GM12878 (cell line): ENCODE results near the gene GRAMD1B. TPM values are rescaled to one million over a fixed set of nuclear protein-coding genes. Genes with fewer than 3 reads are reported as not detected.
A peak's percentile ranks its signal among the peaks of the same experiment; 100 is the strongest.

ENCODE experiments used
- BRCA1 ChIP-seq: IDR thresholded peaks from 2 replicates; pipeline ENCODE4 v1.6.1; 2011; ENCODE audit warnings: low read depth, low read length, improper control_type of control experiment
- CBX5 ChIP-seq: sonication (generic); IDR thresholded peaks from 2 replicates; pipeline ENCODE4 v1.6.1; 2016; ENCODE audit warnings: low read depth, moderate library complexity, mild to moderate bottlenecking, inconsistent platforms
- CEBPB ChIP-seq, 2 experiments: fragments of 150-350 bp in 1 of 2; IDR thresholded peaks; 2 replicates each; pipeline ENCODE4 v1.6.1; 2012 to 2014; ENCODE audit warnings: low read depth in 2 of 2, low read length in 2 of 2, borderline replicate concordance in 1 of 2, inconsistent platforms in 1 of 2
- CHD1 ChIP-seq: IDR thresholded peaks from 2 replicates; pipeline ENCODE4 v1.6.1; 2012; ENCODE audit warnings: low read depth, low read length, improper control_type of control experiment
- DPF2 ChIP-seq: fragments of 450-650 bp; IDR thresholded peaks from 2 replicates; pipeline ENCODE4 v1.6.1; 2017; ENCODE audit warnings: mild to moderate bottlenecking
- GATAD2B ChIP-seq: fragments of 450-650 bp; conservative IDR thresholded peaks from 2 replicates; pipeline ENCODE4 v1.6.1; 2017; ENCODE audit warnings: low read depth, mild to moderate bottlenecking, moderate library complexity
- IKZF1 ChIP-seq: fragments of 450-650 bp; conservative IDR thresholded peaks from 2 replicates; pipeline ENCODE4 v1.6.1; 2017; ENCODE audit warnings: antibody characterized with exemption, mild to moderate bottlenecking
- IKZF2 ChIP-seq, 2 experiments: fragments of 450-650 bp; IDR thresholded peaks; 2 replicates each; pipeline ENCODE4 v1.6.1; 2017; ENCODE audit warnings: mild to moderate bottlenecking in 2 of 2, moderate library complexity in 2 of 2
- STAT1 ChIP-seq: fragments of 450-650 bp; conservative IDR thresholded peaks from 2 replicates; pipeline ENCODE4 v1.6.1; 2014; ENCODE audit warnings: antibody characterized with exemption, mild to moderate bottlenecking
- SUZ12 ChIP-seq: fragments of 200-600 bp; sonication (generic); IDR thresholded peaks from one replicate; pipeline ENCODE4 v1.6.1; 2018; ENCODE audit warnings: antibody characterized with exemption, mild to moderate bottlenecking; ENCODE audit not compliant: unreplicated experiment
- TAF1 ChIP-seq: IDR thresholded peaks from 2 replicates; pipeline ENCODE4 v1.6.1; 2011; ENCODE audit warnings: mild to moderate bottlenecking, low read depth, low read length, borderline replicate concordance
- ZNF24 ChIP-seq: fragments of 450-650 bp; IDR thresholded peaks from 2 replicates; pipeline ENCODE4 v1.6.1; 2017; ENCODE audit warnings: antibody characterized with exemption, mild to moderate bottlenecking
- polyA plus RNA-seq, 11 experiments: library from polyadenylated mRNA; depleted of rRNA in 4 of 11; unstranded in 6 of 11; stranded (reverse) in 5 of 11; fragments of >200 nt; fragmentation: Nextera tagmentation in 4 of 11; fragmentation: Illumina TruSeq in 1 of 11; extraction: Ambion mirVana in 4 of 11; extraction: Trizol in 1 of 11; gene quantifications; 1 replicate in 1 of 11; 2 replicates in 10 of 11; pipeline versions ENCODE4 v1.2.1 to v1.2.3, GENCODE V29; 2011 to 2016; ENCODE audit warnings: inconsistent platforms in 2 of 11, missing spikeins in 2 of 11, low read depth in 1 of 11
- total RNA-seq, 4 experiments: library from RNA; depleted of rRNA in 3 of 4; stranded (reverse); fragments of >200 nt in 3 of 4; fragmentation: Illumina TruSeq in 1 of 4; extraction: Trizol in 1 of 4; gene quantifications; 2 replicates each; pipeline versions ENCODE4 v1.2.1 to v1.2.3, GENCODE V29; 2013 to 2021
- TF ChIP-seq, protein P1 (sequence below): IDR thresholded peaks from 2 replicates; pipeline ENCODE4 v1.6.1; 2011; ENCODE audit warnings: mild to moderate bottlenecking, low read depth, low read length, moderate library complexity; ENCODE audit not compliant: insufficient replicate concordance
- TF ChIP-seq, protein P2 (sequence below): IDR thresholded peaks from 2 replicates; pipeline ENCODE4 v1.6.1; 2012; ENCODE audit warnings: low read length, inconsistent platforms
- TF ChIP-seq, protein P3 (sequence below), 3 experiments: IDR thresholded peaks in 2 of 3; conservative IDR thresholded peaks in 1 of 3; 2 replicates each; pipeline ENCODE4 v1.5.1; 2011; ENCODE audit warnings: low read depth in 3 of 3, low read length in 3 of 3, mild to moderate bottlenecking in 3 of 3, control low read depth in 2 of 3, moderate library complexity in 2 of 3, inconsistent platforms in 1 of 3, mixed read lengths in 1 of 3; ENCODE audit not compliant: control insufficient read depth in 2 of 3, insufficient read depth in 1 of 3; ENCODE audit errors: extremely low read depth in 1 of 3
- TF ChIP-seq, protein P4 (sequence below): fragments of 450-650 bp; IDR thresholded peaks from 2 replicates; pipeline ENCODE4 v1.6.1; 2017; ENCODE audit warnings: mild to moderate bottlenecking
- TF ChIP-seq, protein P5 (sequence below): fragments of 450-650 bp; IDR thresholded peaks from 2 replicates; pipeline ENCODE4 v1.6.1; 2017; ENCODE audit warnings: mild to moderate bottlenecking, low read depth, inconsistent platforms; ENCODE audit not compliant: poor library complexity, severe bottlenecking
- TF ChIP-seq, protein P6 (sequence below): fragments of 450-650 bp; conservative IDR thresholded peaks from 2 replicates; pipeline ENCODE4 v1.6.1; 2017; ENCODE audit warnings: mild to moderate bottlenecking, moderate library complexity

The GRAMD1B gene
- total and polyA plus RNA-seq, 10 of the 15 experiments (the other 5 are each of a cell fraction or from before 2014, with no cell fraction given): 1.9 to 49.1 (median 26.9) TPM

DNA sequence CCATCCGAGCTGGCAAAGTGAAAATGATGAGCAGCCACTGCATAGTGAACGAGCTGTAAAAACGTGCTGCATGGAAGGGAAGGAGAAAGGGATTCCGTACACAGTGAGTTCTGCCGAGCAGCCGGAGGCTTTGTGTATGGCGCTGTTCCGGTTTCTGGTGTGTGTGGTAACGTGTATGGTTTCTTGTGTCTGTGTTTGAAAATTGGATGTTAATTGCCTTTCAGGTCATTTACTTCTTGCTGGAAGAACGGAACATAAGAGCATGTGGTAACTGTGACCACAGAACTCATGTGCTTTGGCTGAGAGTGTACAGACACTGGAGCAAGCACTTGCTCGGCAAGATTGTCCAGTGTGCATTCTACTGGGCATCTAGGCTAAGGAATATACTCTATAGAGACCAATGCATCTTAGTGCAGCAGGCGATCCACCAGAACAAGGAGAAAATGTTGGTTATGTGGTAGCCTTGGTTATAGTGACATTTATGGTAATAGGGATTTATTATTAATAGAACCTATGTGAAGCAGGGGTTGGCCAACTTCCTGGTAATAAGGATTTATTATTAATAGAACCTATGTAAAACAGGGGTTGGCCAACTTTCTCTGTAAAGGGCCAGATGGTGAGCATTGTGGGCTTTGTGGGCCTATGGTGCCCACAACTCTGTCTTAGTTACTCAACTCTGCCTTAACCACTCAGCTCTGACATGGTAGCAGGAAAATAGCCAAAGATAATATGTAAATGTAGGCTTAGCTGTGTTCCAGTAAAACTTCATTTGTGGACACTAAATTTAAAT, 49.2 kb downstream of the GRAMD1B start (continued):
- TF ChIP-seq, protein P1, sequence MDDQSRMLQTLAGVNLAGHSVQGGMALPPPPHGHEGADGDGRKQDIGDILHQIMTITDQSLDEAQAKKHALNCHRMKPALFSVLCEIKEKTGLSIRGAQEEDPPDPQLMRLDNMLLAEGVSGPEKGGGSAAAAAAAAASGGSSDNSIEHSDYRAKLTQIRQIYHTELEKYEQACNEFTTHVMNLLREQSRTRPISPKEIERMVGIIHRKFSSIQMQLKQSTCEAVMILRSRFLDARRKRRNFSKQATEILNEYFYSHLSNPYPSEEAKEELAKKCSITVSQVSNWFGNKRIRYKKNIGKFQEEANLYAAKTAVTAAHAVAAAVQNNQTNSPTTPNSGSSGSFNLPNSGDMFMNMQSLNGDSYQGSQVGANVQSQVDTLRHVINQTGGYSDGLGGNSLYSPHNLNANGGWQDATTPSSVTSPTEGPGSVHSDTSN: no peak
- TF ChIP-seq CHD1: no peak
- TF ChIP-seq, protein P2, sequence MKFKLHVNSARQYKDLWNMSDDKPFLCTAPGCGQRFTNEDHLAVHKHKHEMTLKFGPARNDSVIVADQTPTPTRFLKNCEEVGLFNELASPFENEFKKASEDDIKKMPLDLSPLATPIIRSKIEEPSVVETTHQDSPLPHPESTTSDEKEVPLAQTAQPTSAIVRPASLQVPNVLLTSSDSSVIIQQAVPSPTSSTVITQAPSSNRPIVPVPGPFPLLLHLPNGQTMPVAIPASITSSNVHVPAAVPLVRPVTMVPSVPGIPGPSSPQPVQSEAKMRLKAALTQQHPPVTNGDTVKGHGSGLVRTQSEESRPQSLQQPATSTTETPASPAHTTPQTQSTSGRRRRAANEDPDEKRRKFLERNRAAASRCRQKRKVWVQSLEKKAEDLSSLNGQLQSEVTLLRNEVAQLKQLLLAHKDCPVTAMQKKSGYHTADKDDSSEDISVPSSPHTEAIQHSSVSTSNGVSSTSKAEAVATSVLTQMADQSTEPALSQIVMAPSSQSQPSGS: 0 out of 2 replicates have a peak, but pooled peaks have one; percentile 14
- no peak for TF ChIP-seq DPF2
- TF ChIP-seq CBX5: no peak
- TF ChIP-seq IKZF2 (IDR thresholded peaks at IDR 0.05): peak; percentile 42 to 62; a peak in 2 of 4 replicates
- TF ChIP-seq GATAD2B: peak; percentile 59
- TF ChIP-seq, protein P3, sequence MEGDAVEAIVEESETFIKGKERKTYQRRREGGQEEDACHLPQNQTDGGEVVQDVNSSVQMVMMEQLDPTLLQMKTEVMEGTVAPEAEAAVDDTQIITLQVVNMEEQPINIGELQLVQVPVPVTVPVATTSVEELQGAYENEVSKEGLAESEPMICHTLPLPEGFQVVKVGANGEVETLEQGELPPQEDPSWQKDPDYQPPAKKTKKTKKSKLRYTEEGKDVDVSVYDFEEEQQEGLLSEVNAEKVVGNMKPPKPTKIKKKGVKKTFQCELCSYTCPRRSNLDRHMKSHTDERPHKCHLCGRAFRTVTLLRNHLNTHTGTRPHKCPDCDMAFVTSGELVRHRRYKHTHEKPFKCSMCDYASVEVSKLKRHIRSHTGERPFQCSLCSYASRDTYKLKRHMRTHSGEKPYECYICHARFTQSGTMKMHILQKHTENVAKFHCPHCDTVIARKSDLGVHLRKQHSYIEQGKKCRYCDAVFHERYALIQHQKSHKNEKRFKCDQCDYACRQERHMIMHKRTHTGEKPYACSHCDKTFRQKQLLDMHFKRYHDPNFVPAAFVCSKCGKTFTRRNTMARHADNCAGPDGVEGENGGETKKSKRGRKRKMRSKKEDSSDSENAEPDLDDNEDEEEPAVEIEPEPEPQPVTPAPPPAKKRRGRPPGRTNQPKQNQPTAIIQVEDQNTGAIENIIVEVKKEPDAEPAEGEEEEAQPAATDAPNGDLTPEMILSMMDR (IDR thresholded peaks at IDR 0.05 in 2 of 3, conservative IDR thresholded peaks at IDR 0.05 in 1 of 3; ENCODE audit: control insufficient read depth in 2 of 3, extremely low read depth in 1 of 3, insufficient read depth in 1 of 3, low read depth in 3 of 3, low read length in 3 of 3): peak in 1 of 3 experiments; percentile 2; a peak in 1 of 6 replicates
- TF ChIP-seq, protein P4, sequence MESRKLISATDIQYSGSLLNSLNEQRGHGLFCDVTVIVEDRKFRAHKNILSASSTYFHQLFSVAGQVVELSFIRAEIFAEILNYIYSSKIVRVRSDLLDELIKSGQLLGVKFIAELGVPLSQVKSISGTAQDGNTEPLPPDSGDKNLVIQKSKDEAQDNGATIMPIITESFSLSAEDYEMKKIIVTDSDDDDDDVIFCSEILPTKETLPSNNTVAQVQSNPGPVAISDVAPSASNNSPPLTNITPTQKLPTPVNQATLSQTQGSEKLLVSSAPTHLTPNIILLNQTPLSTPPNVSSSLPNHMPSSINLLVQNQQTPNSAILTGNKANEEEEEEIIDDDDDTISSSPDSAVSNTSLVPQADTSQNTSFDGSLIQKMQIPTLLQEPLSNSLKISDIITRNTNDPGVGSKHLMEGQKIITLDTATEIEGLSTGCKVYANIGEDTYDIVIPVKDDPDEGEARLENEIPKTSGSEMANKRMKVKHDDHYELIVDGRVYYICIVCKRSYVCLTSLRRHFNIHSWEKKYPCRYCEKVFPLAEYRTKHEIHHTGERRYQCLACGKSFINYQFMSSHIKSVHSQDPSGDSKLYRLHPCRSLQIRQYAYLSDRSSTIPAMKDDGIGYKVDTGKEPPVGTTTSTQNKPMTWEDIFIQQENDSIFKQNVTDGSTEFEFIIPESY: no peak
- peak; percentile 46 for TF ChIP-seq IKZF1
- TF ChIP-seq TAF1: no peak
- no peak for TF ChIP-seq BRCA1
- TF ChIP-seq, protein P5, sequence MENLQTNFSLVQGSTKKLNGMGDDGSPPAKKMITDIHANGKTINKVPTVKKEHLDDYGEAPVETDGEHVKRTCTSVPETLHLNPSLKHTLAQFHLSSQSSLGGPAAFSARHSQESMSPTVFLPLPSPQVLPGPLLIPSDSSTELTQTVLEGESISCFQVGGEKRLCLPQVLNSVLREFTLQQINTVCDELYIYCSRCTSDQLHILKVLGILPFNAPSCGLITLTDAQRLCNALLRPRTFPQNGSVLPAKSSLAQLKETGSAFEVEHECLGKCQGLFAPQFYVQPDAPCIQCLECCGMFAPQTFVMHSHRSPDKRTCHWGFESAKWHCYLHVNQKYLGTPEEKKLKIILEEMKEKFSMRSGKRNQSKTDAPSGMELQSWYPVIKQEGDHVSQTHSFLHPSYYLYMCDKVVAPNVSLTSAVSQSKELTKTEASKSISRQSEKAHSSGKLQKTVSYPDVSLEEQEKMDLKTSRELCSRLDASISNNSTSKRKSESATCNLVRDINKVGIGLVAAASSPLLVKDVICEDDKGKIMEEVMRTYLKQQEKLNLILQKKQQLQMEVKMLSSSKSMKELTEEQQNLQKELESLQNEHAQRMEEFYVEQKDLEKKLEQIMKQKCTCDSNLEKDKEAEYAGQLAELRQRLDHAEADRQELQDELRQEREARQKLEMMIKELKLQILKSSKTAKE: no peak
- TF ChIP-seq CEBPB (IDR thresholded peaks at IDR 0.05; ENCODE audit: borderline replicate concordance in 1 of 2, low read depth in 2 of 2, low read length in 2 of 2): 0 out of 4 replicates have a peak, but pooled peaks of 1 of the 2 experiments have one; percentile 16
- no peak for TF ChIP-seq STAT1
- TF ChIP-seq, protein P6, sequence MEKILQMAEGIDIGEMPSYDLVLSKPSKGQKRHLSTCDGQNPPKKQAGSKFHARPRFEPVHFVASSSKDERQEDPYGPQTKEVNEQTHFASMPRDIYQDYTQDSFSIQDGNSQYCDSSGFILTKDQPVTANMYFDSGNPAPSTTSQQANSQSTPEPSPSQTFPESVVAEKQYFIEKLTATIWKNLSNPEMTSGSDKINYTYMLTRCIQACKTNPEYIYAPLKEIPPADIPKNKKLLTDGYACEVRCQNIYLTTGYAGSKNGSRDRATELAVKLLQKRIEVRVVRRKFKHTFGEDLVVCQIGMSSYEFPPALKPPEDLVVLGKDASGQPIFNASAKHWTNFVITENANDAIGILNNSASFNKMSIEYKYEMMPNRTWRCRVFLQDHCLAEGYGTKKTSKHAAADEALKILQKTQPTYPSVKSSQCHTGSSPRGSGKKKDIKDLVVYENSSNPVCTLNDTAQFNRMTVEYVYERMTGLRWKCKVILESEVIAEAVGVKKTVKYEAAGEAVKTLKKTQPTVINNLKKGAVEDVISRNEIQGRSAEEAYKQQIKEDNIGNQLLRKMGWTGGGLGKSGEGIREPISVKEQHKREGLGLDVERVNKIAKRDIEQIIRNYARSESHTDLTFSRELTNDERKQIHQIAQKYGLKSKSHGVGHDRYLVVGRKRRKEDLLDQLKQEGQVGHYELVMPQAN: no peak
- no peak for TF ChIP-seq ZNF24
- no peak for TF ChIP-seq SUZ12
